HCT116 (cell line): ENCODE results near the gene CCDC148. TPM values are rescaled to one million over a fixed set of nuclear protein-coding genes. Genes with fewer than 3 reads are reported as not detected.

ENCODE experiments used
- ATAC-seq: fragments of 200-7000 bp; cut with Tn5 transposase; 2 replicates; pipeline ENCODE4 v1.9.1; 2020; ENCODE audit warnings: mild to moderate bottlenecking, moderate library complexity
- BruUV-seq: library from RNA; stranded (reverse); fragments of 400-500 nt; replicated peaks from 2 replicates; lab custom pipeline; 2021; lab: Mats Ljungman, UMichigan
- CTCF ChIA-PET: fragments of 300-600 bp; sonication (Branson Sonifier 250); formaldehyde crosslinking; loops from one replicate; lab custom pipeline; 2021; ENCODE audit warnings: antibody characterized with exemption; lab: Charles Lee
- POLR2A ChIA-PET: fragments of 300-600, 350-600 bp; sonication (Branson Sonifier 250); formaldehyde crosslinking; loops from one replicate; lab custom pipeline; 2021; ENCODE audit warnings: antibody characterized with exemption; lab: Charles Lee
- RAD21 ChIA-PET, 2 experiments: fragments of 300-600 bp; sonication (Branson Sonifier 250); formaldehyde crosslinking; loops; one replicate each; lab custom pipeline; 2023; ENCODE audit warnings: low total read pairs in 2 of 2; ENCODE audit not compliant: uncharacterized antibody in 2 of 2, unreplicated experiment in 2 of 2, low non-redundant PET in 1 of 2; lab: Charles Lee
- DNase-seq: peaks from one replicate; pipeline ENCODE4 v3.0.0-alpha.2; 2010; ENCODE audit warnings: low read depth, low spot score
- H2AFZ ChIP-seq: fragments of 200-600 bp; shearing (Covaris generic), sonication (generic); 2 replicates; pipeline ENCODE4 v1.6.1; 2017; ENCODE audit warnings: low read depth, mixed run types, mixed read lengths, antibody characterized with exemption, low read length; ENCODE audit not compliant: poor library complexity, severe bottlenecking
- H3K27ac ChIP-seq: 2 replicates; pipeline ENCODE4 v1.5.1; 2012; ENCODE audit warnings: low read depth, low read length
- H3K27me3 ChIP-seq: fragments of 200-600 bp; sonication (generic); 2 replicates; pipeline ENCODE4 v1.6.1; 2016; ENCODE audit warnings: mixed run types, low read length, mixed read lengths; ENCODE audit not compliant: insufficient read depth
- H3K36me3 ChIP-seq, 2 experiments: fragments of 200-500 bp in 1 of 2; fragments of 200-600 bp in 1 of 2; sonication (Bioruptor generic) in 1 of 2; sonication (generic) in 1 of 2; 2 replicates each; pipeline versions ENCODE4 v1.5.1 to v1.6.1; 2014 to 2016; ENCODE audit warnings: low read length in 2 of 2, inconsistent platforms in 1 of 2, mixed read lengths in 1 of 2, mixed run types in 1 of 2; ENCODE audit not compliant: insufficient read depth in 2 of 2, control insufficient read depth in 1 of 2
- H3K4me1 ChIP-seq, 2 experiments: fragments of 200-600 bp in 1 of 2; sonication (generic) in 1 of 2; 2 replicates each; pipeline versions ENCODE4 v1.5.1 to v1.6.1; 2012 to 2017; ENCODE audit warnings: low read length in 2 of 2, inconsistent platforms in 1 of 2, mild to moderate bottlenecking in 1 of 2, mixed read lengths in 1 of 2, mixed run types in 1 of 2, moderate library complexity in 1 of 2; ENCODE audit not compliant: insufficient read depth in 2 of 2, control insufficient read depth in 1 of 2
- H3K4me2 ChIP-seq: fragments of 200-600 bp; sonication (generic); 2 replicates; pipeline ENCODE4 v1.6.1; 2017; ENCODE audit warnings: mixed run types, low read length, mixed read lengths
- H3K4me3 ChIP-seq, 2 experiments: fragments of 200-600 bp in 1 of 2; sonication (generic) in 1 of 2; replicated peaks in 1 of 2; 2 replicates each; pipeline ENCODE4 v1.5.1; 2011 to 2016; ENCODE audit warnings: low read length in 2 of 2, control low read depth in 1 of 2, low read depth in 1 of 2, mild to moderate bottlenecking in 1 of 2, mixed read lengths in 1 of 2, mixed run types in 1 of 2
- H3K79me2 ChIP-seq: fragments of 200-600 bp; sonication (generic); 2 replicates; pipeline ENCODE4 v1.6.1; 2017; ENCODE audit warnings: mild to moderate bottlenecking, mixed run types, low read length, moderate library complexity, mixed read lengths; ENCODE audit not compliant: insufficient read depth
- H3K9ac ChIP-seq: fragments of 200-600 bp; sonication (generic); 2 replicates; pipeline ENCODE4 v1.6.1; 2016; ENCODE audit warnings: low read length, mixed read lengths
- H3K9me2 ChIP-seq: fragments of 200-600 bp; sonication (generic), shearing (Covaris generic); 2 replicates; pipeline ENCODE4 v1.6.1; 2017; ENCODE audit warnings: mixed run types, mild to moderate bottlenecking, moderate library complexity; ENCODE audit not compliant: insufficient read depth
- H3K9me3 ChIP-seq, 2 experiments: fragments of 200-500 bp in 1 of 2; fragments of 200-600 bp in 1 of 2; sonication (Bioruptor generic) in 1 of 2; sonication (generic) in 1 of 2; 2 replicates each; pipeline ENCODE4 v1.6.1; 2014 to 2017; ENCODE audit warnings: low read length in 2 of 2, mixed read lengths in 2 of 2, inconsistent platforms in 1 of 2, low read depth in 1 of 2, mild to moderate bottlenecking in 1 of 2, mixed run types in 1 of 2, moderate library complexity in 1 of 2; ENCODE audit not compliant: control insufficient read depth in 1 of 2, insufficient read depth in 1 of 2
- H4K20me1 ChIP-seq: fragments of 200-600 bp; sonication (generic), shearing (Covaris generic); 2 replicates; pipeline ENCODE4 v1.6.1; 2017; ENCODE audit warnings: mixed run types, mild to moderate bottlenecking, moderate library complexity; ENCODE audit not compliant: insufficient read depth
- ATF3 ChIP-seq: IDR thresholded peaks from 2 replicates; pipeline ENCODE4 v1.6.1; 2012
- CEBPB ChIP-seq: IDR thresholded peaks from 2 replicates; pipeline ENCODE4 v1.6.1; 2012; ENCODE audit warnings: low read depth
- CTCF ChIP-seq, 3 experiments: fragments of 200-600 bp in 1 of 3; sonication (generic) in 1 of 3; IDR thresholded peaks in 2 of 3; conservative IDR thresholded peaks in 1 of 3; 2 replicates each; pipeline ENCODE4 v1.5.1; 2012 to 2017; ENCODE audit warnings: low read depth in 2 of 3, low read length in 2 of 3, antibody characterized with exemption in 1 of 3, borderline replicate concordance in 1 of 3, control low read depth in 1 of 3, mild to moderate bottlenecking in 1 of 3, mixed read lengths in 1 of 3, mixed run types in 1 of 3, moderate library complexity in 1 of 3; ENCODE audit not compliant: insufficient read depth in 1 of 3
- EGR1 ChIP-seq: IDR thresholded peaks from 2 replicates; pipeline ENCODE4 v1.6.1; 2012; ENCODE audit warnings: low read depth
- ELF1 ChIP-seq: IDR thresholded peaks from 2 replicates; pipeline ENCODE4 v1.6.1; 2012; ENCODE audit warnings: low read depth, borderline replicate concordance
- EZH2 ChIP-seq: fragments of 200-600 bp; sonication (generic); IDR thresholded peaks from 2 replicates; pipeline ENCODE4 v1.6.1; 2017; ENCODE audit warnings: antibody characterized with exemption, mixed run types
- EZH2phosphoT487 ChIP-seq: fragments of 200-600 bp; IDR thresholded peaks from 2 replicates; pipeline ENCODE4 v1.6.1; 2018; ENCODE audit warnings: antibody characterized with exemption, borderline replicate concordance
- FOSL1 ChIP-seq: IDR thresholded peaks from 2 replicates; pipeline ENCODE4 v1.6.1; 2012; ENCODE audit warnings: low read depth
- JUND ChIP-seq: IDR thresholded peaks from 2 replicates; pipeline ENCODE4 v1.6.1; 2012
- MAX ChIP-seq: IDR thresholded peaks from 2 replicates; pipeline ENCODE4 v1.6.1; 2012
- POLR2AphosphoS5 ChIP-seq: IDR thresholded peaks from 2 replicates; pipeline ENCODE4 v1.6.1; 2011; ENCODE audit warnings: mild to moderate bottlenecking, low read depth, low read length, moderate library complexity
- RAD21 ChIP-seq: IDR thresholded peaks from 2 replicates; pipeline ENCODE4 v1.6.1; 2012; ENCODE audit warnings: low read depth, mild to moderate bottlenecking
- REST ChIP-seq: IDR thresholded peaks from 2 replicates; pipeline ENCODE4 v1.6.1; 2012; ENCODE audit warnings: low read depth
- SIN3A ChIP-seq: IDR thresholded peaks from 2 replicates; pipeline ENCODE4 v1.6.1; 2012; ENCODE audit warnings: low read depth
- SP1 ChIP-seq: IDR thresholded peaks from 2 replicates; pipeline ENCODE4 v1.6.1; 2012; ENCODE audit warnings: low read depth
- TCF7L2 ChIP-seq: IDR thresholded peaks from 2 replicates; pipeline ENCODE4 v1.7.0; 2011; ENCODE audit warnings: borderline replicate concordance, inconsistent platforms; ENCODE audit not compliant: insufficient read depth, insufficient read length; ENCODE audit errors: extremely low read depth
- YY1 ChIP-seq: IDR thresholded peaks from 2 replicates; pipeline ENCODE4 v1.6.1; 2011; ENCODE audit warnings: low read length, low read depth, moderate library complexity, mild to moderate bottlenecking; ENCODE audit not compliant: insufficient replicate concordance; ENCODE audit errors: extremely low read depth
- ZNF274 ChIP-seq: fragments of 200-500 bp; sonication (Bioruptor generic); IDR thresholded peaks from 2 replicates; pipeline ENCODE4 v1.6.1; 2014; ENCODE audit warnings: mild to moderate bottlenecking, low read depth, low read length, inconsistent platforms
- intact Hi-C: fragments of 100-400 bp; cut with micrococcal nuclease; formaldehyde crosslinking; loops from 2 replicates; pipeline ENCODE4 v1.10.0; 2022
- total RNA-seq: library from RNA; stranded (reverse); gene quantifications from one replicate; pipeline ENCODE4 v1.2.1, GENCODE V29; 2021; ENCODE audit not compliant: unreplicated experiment

The CCDC148 gene
- total RNA-seq, 1 experiment from 2014 or later = 0.59 TPM

GRCh38 chr2:158130832-158131473 is 325.6 kb downstream of the CCDC148 start:
- ChIA-PET RAD21 (no interaction called here), POLR2A (no interaction called here), CTCF (no interaction called here)
- no peaks in the 10 kb centered on the region for H3K36me3 ChIP-seq
- ATAC-seq (no peak), DNase-seq (no peak)
- H3K27me3 ChIP-seq = no peaks in the 10 kb centered on the region
- intact Hi-C loops = no loop called here
- BruUV-seq = no TSS peak
- H2AFZ ChIP-seq = no peak overlapping the region
- no peaks in the 10 kb centered on the region for H3K9me2 ChIP-seq
- H3K79me2 ChIP-seq = no peaks in the 10 kb centered on the region
- H3K4me1 ChIP-seq = peaks cover 2 to 3% of the 10 kb centered on the region in 2 experiments; a peak in 2 of 4 replicates
- no peak overlapping the region for H3K4me2 ChIP-seq
- H3K27ac ChIP-seq = no peak overlapping the region
- H4K20me1 ChIP-seq = no peaks in the 10 kb centered on the region
- TF ChIP-seq ELF1 = no peak
- TF ChIP-seq SP1 = no peak
- no peak for TF ChIP-seq SIN3A
- no peak for TF ChIP-seq EZH2phosphoT487
- TF ChIP-seq EGR1 = no peak
- no peak for TF ChIP-seq POLR2AphosphoS5
- TF ChIP-seq EZH2 = no peak
- TF ChIP-seq CEBPB = no peak
- TF ChIP-seq FOSL1 = no peak
- TF ChIP-seq RAD21 = no peak
- TF ChIP-seq CTCF (IDR thresholded peaks at IDR 0.05 in 2 of 3, conservative IDR thresholded peaks at IDR 0.05 in 1 of 3; ENCODE audit: borderline replicate concordance in 1 of 3, insufficient read depth in 1 of 3, low read depth in 2 of 3, low read length in 2 of 3) = no peak
- TF ChIP-seq ATF3 = no peak
- TF ChIP-seq ZNF274 = no peak
- no peak for TF ChIP-seq REST
- no peak for TF ChIP-seq TCF7L2
- no peak for TF ChIP-seq YY1
- TF ChIP-seq JUND = no peak
- no peak for TF ChIP-seq MAX
- TF ChIP-seq, all 23 proteins: peak for 0
- Histone ChIP-seq H3K9ac (no peak overlapping the region), H3K4me3 (no peak overlapping the region), H3K9me3 (no peaks in the 10 kb centered on the region)
